Right ventricle myocardium superior (tissue), 1 donor: ENCODE data around the gene ARF5. TPM values are rescaled to one million over a fixed set of nuclear protein-coding genes. Genes with fewer than 3 reads are reported as not detected.

Experiments
- ATAC-seq: fragments of 200-7000 bp; cut with Tn5 transposase; one replicate; pipeline ENCODE4 v1.9.1; 2020; ENCODE audit warnings: mild to moderate bottlenecking; ENCODE audit not compliant: poor library complexity
- DNase-seq: peaks from one replicate; pipeline ENCODE4 v3.0.0-alpha.2; 2020
- intact Hi-C: fragments of 100-400 bp; cut with DNase I; formaldehyde crosslinking; loops from one replicate; pipeline ENCODE4 v1.11.2; 2022
- total RNA-seq: library from RNA; stranded (reverse); fragmentation: NEBNext Ultra II Directional; extraction: Animal tissue kit (Norgen Biotek cat#: 25700); gene quantifications from one replicate; pipeline ENCODE4 v1.2.1, GENCODE V29; 2021
- donor health status: DM: no; HTN: yes; CAD: no; lungs with severe emphysema.

ARF5 gene
- total RNA-seq, 1 donor from 2014 or later = 70.5 TPM

- ATAC-seq (peak; percentile 88), DNase-seq (peak; percentile 96)
- intact Hi-C loops = loop anchor here (5.0 to 10.0 kb wide), 2 partner anchors 67 to 190 kb away; partner anchors contain the start of genes SND1 and ZNF800
Measured at GRCh38 chr7:127585044-127585953, 2.9 kb upstream of the ARF5 start, which contains the start of gene GCC1. TSS of gene GCC1 (minus strand) at chr7:127585596. CDS start at chr7:127585182, 414 bp downstream.

- intact Hi-C loops = loop anchor here (5.0 to 10.0 kb wide), 2 partner anchors 66 to 192 kb away; partner anchors contain the start of genes SND1 and ZNF800
- DNase-seq (no peak), ATAC-seq (no peak)
Measured at GRCh38 chr7:127586346-127586745, 1.9 kb upstream of the ARF5 start.

- intact Hi-C loops = loop anchor here (5.0 to 10.0 kb wide), 2 partner anchors 65 to 193 kb away; partner anchors contain the start of genes SND1 and ZNF800
- no peak for ATAC-seq
- DNase-seq = no peak
Measured at GRCh38 chr7:127587663-127588018, 570 bp upstream of the ARF5 start.

- DNase-seq (peak; percentile 63), ATAC-seq (peak; percentile 40)
- intact Hi-C loops = loop anchor here (5.0 to 10.0 kb wide), 2 partner anchors 63 to 194 kb away; partner anchors contain the start of genes SND1 and ZNF800
Measured at GRCh38 chr7:127588697-127589482, 679 bp downstream of the ARF5 start.

GRCh38 chr7:127589896-127590295 lies 1.7 kb downstream of the ARF5 start:
- no peak for DNase-seq
- intact Hi-C loops = loop anchor here (5.0 to 10.0 kb wide), 2 partner anchors 62 to 195 kb away; partner anchors contain the start of genes SND1 and ZNF800
- ATAC-seq = no peak

- no peak for DNase-seq
- no peak for ATAC-seq
- intact Hi-C loops = no loop called here
Measured at GRCh38 chr7:127591189-127591588, 3.0 kb downstream of the ARF5 start.

GRCh38 chr7:127591591-127591990 lies 3.4 kb downstream of the ARF5 start:
- no peak for DNase-seq
- no peak for ATAC-seq
- intact Hi-C loops = no loop called here

- ATAC-seq = no peak
- intact Hi-C loops = no loop called here
Measured at GRCh38 chr7:127592550-127592949, 4.3 kb downstream of the ARF5 start.

GRCh38 chr7:127594490-127594889 lies 6.3 kb downstream of the ARF5 start:
- ATAC-seq (peak; percentile 28), DNase-seq (no peak)
- intact Hi-C loops = no loop called here

More at GRCh38 chr7:127592550-127592949, 4.3 kb downstream of the ARF5 start:
- no peak for DNase-seq

- DNase-seq (no peak), ATAC-seq (no peak)
- intact Hi-C loops = no loop called here
Measured at GRCh38 chr7:127595737-127596136, 7.5 kb downstream of the ARF5 start.

- no peak for ATAC-seq
- intact Hi-C loops = no loop called here
- no peak for DNase-seq
Measured at GRCh38 chr7:127598318-127598717, 10.1 kb downstream of the ARF5 start.

GRCh38 chr7:127600885-127601284 lies 12.7 kb downstream of the ARF5 start:
- no peak for ATAC-seq
- DNase-seq = no peak
- intact Hi-C loops = no loop called here

- intact Hi-C loops = no loop called here
- DNase-seq (no peak), ATAC-seq (no peak)
Measured at GRCh38 chr7:127608446-127608845, 20.2 kb downstream of the ARF5 start.

GRCh38 chr7:127609297-127609696 lies 21.1 kb downstream of the ARF5 start:
- DNase-seq = no peak
- intact Hi-C loops = no loop called here
- ATAC-seq = no peak

GRCh38 chr7:127612263-127612662 lies 24.1 kb downstream of the ARF5 start:
- DNase-seq (no peak), ATAC-seq (no peak)
- intact Hi-C loops = no loop called here

GRCh38 chr7:127616724-127617123 lies 28.5 kb downstream of the ARF5 start:
- intact Hi-C loops = no loop called here
- ATAC-seq (no peak), DNase-seq (no peak)

GRCh38 chr7:127618042-127618441 lies 29.8 kb downstream of the ARF5 start, which contains the start of gene PAX4:
TSS of gene PAX4 (minus strand) at chr7:127618142. CDS start at chr7:127615928, 2,214 bp downstream.
- intact Hi-C loops = no loop called here
- no peak for DNase-seq
- no peak for ATAC-seq

GRCh38 chr7:127618775-127619174 lies 30.6 kb downstream of the ARF5 start:
- ATAC-seq (no peak), DNase-seq (no peak)
- intact Hi-C loops = no loop called here
